IMR-90 (cell line): ENCODE results near the gene SCFD2. TPM values are rescaled to one million over a fixed set of nuclear protein-coding genes. Genes with fewer than 3 reads are reported as not detected.

Source experiments
- ATAC-seq: fragments of 200-7000 bp; cut with Tn5 transposase; 2 replicates; pipeline ENCODE4 v1.9.1; 2020; ENCODE audit warnings: low read depth, mild to moderate bottlenecking, moderate library complexity
- BruUV-seq: library from RNA; stranded (reverse); fragments of 400-500 nt; replicated peaks from 2 replicates; lab custom pipeline; 2021; lab: Mats Ljungman, UMichigan
- CTCF ChIA-PET: fragments of 300-600 bp; formaldehyde crosslinking; extraction: SDS; loops from one replicate; lab custom pipeline; 2021; ENCODE audit warnings: antibody characterized with exemption; lab: Yijun Ruan, JAX
- POLR2A ChIA-PET: fragments of 300-600 bp; sonication (Branson Sonifier 250); formaldehyde crosslinking; loops from one replicate; lab custom pipeline; 2022; ENCODE audit warnings: antibody characterized with exemption; ENCODE audit not compliant: unreplicated experiment; lab: Charles Lee
- DNase-seq: peaks from one replicate; pipeline ENCODE4 v3.0.0; 2013
- H2AFZ ChIP-seq: replicated peaks from 2 replicates; pipeline ENCODE3; 2013; ENCODE audit warnings: low read length, mild to moderate bottlenecking; ENCODE audit not compliant: poor library complexity
- H2AK5ac ChIP-seq: 2 replicates; pipeline ENCODE4 v1.6.1; 2013; ENCODE audit warnings: low read depth, low read length, inconsistent platforms
- H2AK9ac ChIP-seq: replicated peaks from 2 replicates; pipeline ENCODE3; 2013; ENCODE audit warnings: mild to moderate bottlenecking, low read depth, low read length, moderate library complexity; ENCODE audit not compliant: poor library complexity
- H2BK120ac ChIP-seq: 2 replicates; pipeline ENCODE4 v1.6.1; 2013; ENCODE audit warnings: low read depth, low read length, inconsistent platforms
- H2BK15ac ChIP-seq: 3 replicates; pipeline ENCODE4 v1.6.1; 2013; ENCODE audit warnings: low read depth, low read length, inconsistent platforms
- H2BK20ac ChIP-seq: 2 replicates; pipeline ENCODE4 v1.6.1; 2013; ENCODE audit warnings: low read depth, mild to moderate bottlenecking, inconsistent platforms, low read length, moderate library complexity
- H2BK5ac ChIP-seq: 2 replicates; pipeline ENCODE4 v1.6.1; 2013; ENCODE audit warnings: mild to moderate bottlenecking, low read depth, low read length, inconsistent platforms; ENCODE audit not compliant: poor library complexity, severe bottlenecking
- H3K14ac ChIP-seq: replicated peaks from 2 replicates; pipeline ENCODE4 v1.6.1; 2013; ENCODE audit warnings: low read depth, low read length, inconsistent platforms
- H3K18ac ChIP-seq: 2 replicates; pipeline ENCODE4 v1.6.1; 2013; ENCODE audit warnings: low read depth, low read length, control low read depth
- H3K23ac ChIP-seq: 2 replicates; pipeline ENCODE4 v1.6.1; 2013; ENCODE audit warnings: low read depth, low read length, inconsistent platforms
- H3K27ac ChIP-seq: 2 replicates; pipeline ENCODE4 v1.5.1; 2013; ENCODE audit warnings: mild to moderate bottlenecking, control low read depth, low read length; ENCODE audit not compliant: insufficient read depth
- H3K27me3 ChIP-seq: 2 replicates; pipeline ENCODE4 v1.6.1; 2013; ENCODE audit warnings: low read length; ENCODE audit not compliant: control insufficient read depth, insufficient read depth
- H3K36me3 ChIP-seq: 2 replicates; pipeline ENCODE4 v1.6.1; 2013; ENCODE audit warnings: low read length, mixed read lengths; ENCODE audit not compliant: control insufficient read depth, insufficient read depth
- H3K4ac ChIP-seq: 2 replicates; pipeline ENCODE4 v1.6.1; 2013; ENCODE audit warnings: low read depth, low read length, inconsistent platforms
- H3K4me1 ChIP-seq: 2 replicates; pipeline ENCODE4 v1.6.1; 2013; ENCODE audit warnings: low read length, mixed read lengths; ENCODE audit not compliant: control insufficient read depth, insufficient read depth
- H3K4me2 ChIP-seq: 2 replicates; pipeline ENCODE4 v1.6.1; 2013; ENCODE audit warnings: low read depth, mild to moderate bottlenecking, control low read depth, low read length, moderate library complexity
- H3K4me3 ChIP-seq: 2 replicates; pipeline ENCODE4 v1.5.1; 2013; ENCODE audit warnings: low read depth, mild to moderate bottlenecking, control low read depth, low read length, moderate library complexity; ENCODE audit not compliant: insufficient read depth
- H3K56ac ChIP-seq: 2 replicates; pipeline ENCODE4 v1.6.1; 2013; ENCODE audit warnings: low read length, inconsistent platforms; ENCODE audit not compliant: insufficient read depth; ENCODE audit errors: extremely low read depth
- H3K79me1 ChIP-seq, 2 experiments: 2 replicates each; pipeline ENCODE4 v1.6.1; 2013; ENCODE audit warnings: low read length in 2 of 2, inconsistent platforms in 1 of 2, low read depth in 1 of 2
- H3K9ac ChIP-seq: 2 replicates; pipeline ENCODE4 v1.6.1; 2013; ENCODE audit warnings: low read depth, low read length, control low read depth
- H3K9me1 ChIP-seq: 2 replicates; pipeline ENCODE4 v1.6.1; 2013; ENCODE audit warnings: low read length, inconsistent platforms; ENCODE audit not compliant: insufficient read depth
- H3K9me3 ChIP-seq: 2 replicates; pipeline ENCODE4 v1.6.1; 2013; ENCODE audit warnings: low read length; ENCODE audit not compliant: control insufficient read depth, insufficient read depth
- H4K20me1 ChIP-seq: 2 replicates; pipeline ENCODE4 v1.6.1; 2013; ENCODE audit warnings: low read length, inconsistent platforms; ENCODE audit not compliant: insufficient read depth
- H4K5ac ChIP-seq: 2 replicates; pipeline ENCODE4 v1.6.1; 2013; ENCODE audit warnings: mild to moderate bottlenecking, low read depth, low read length, control low read depth
- H4K8ac ChIP-seq, 2 experiments: 2 replicates each; pipeline ENCODE4 v1.6.1; 2013; ENCODE audit warnings: low read depth in 2 of 2, low read length in 2 of 2, control low read depth in 1 of 2, inconsistent platforms in 1 of 2
- H4K91ac ChIP-seq: 2 replicates; pipeline ENCODE4 v1.6.1; 2013; ENCODE audit warnings: low read depth, low read length, inconsistent platforms; ENCODE audit not compliant: insufficient read depth
- BHLHE40 ChIP-seq: fragments of 150-350 bp; IDR thresholded peaks from 2 replicates; pipeline ENCODE4 v1.6.1; 2016; ENCODE audit warnings: mild to moderate bottlenecking, low read depth, low read length
- CEBPB ChIP-seq: IDR thresholded peaks from 2 replicates; pipeline ENCODE4 v1.6.1; 2012; ENCODE audit warnings: low read depth, low read length, improper control_type of control experiment
- CHD1 ChIP-seq: IDR thresholded peaks from 2 replicates; pipeline ENCODE4 v1.6.1; 2012; ENCODE audit warnings: low read depth, low read length, improper control_type of control experiment
- MAFK ChIP-seq: IDR thresholded peaks from 2 replicates; pipeline ENCODE4 v1.6.1; 2012; ENCODE audit warnings: low read depth, low read length, improper control_type of control experiment
- NFE2L2 ChIP-seq: fragments of 150-350 bp; IDR thresholded peaks from 2 replicates; pipeline ENCODE4 v1.6.1; 2016; ENCODE audit warnings: low read depth, mild to moderate bottlenecking, low read length
- POLR2A ChIP-seq: IDR thresholded peaks from 2 replicates; pipeline ENCODE4 v1.6.1; 2012; ENCODE audit warnings: mild to moderate bottlenecking, low read depth, low read length
- RAD21 ChIP-seq: IDR thresholded peaks from 2 replicates; pipeline ENCODE4 v1.6.1; 2012; ENCODE audit warnings: low read length, improper control_type of control experiment
- RCOR1 ChIP-seq: IDR thresholded peaks from 2 replicates; pipeline ENCODE4 v1.6.1; 2012; ENCODE audit warnings: mild to moderate bottlenecking, low read length, improper control_type of control experiment; ENCODE audit not compliant: insufficient replicate concordance
- RFX5 ChIP-seq: IDR thresholded peaks from 2 replicates; pipeline ENCODE4 v1.8.0; 2012; ENCODE audit warnings: low read depth, mild to moderate bottlenecking, low read length, moderate library complexity
- SMC3 ChIP-seq: fragments of 150-350 bp; IDR thresholded peaks from 2 replicates; pipeline ENCODE4 v1.6.1; 2016; ENCODE audit warnings: low read depth, mild to moderate bottlenecking, antibody characterized with exemption, low read length, moderate library complexity
- WGBS, 2 experiments: methylation state at CpG; one replicate each; pipeline versions ENCODE4 v1.1.5 to v1.1.7; 2013; ENCODE audit warnings: missing lambda C conversion rate in 2 of 2; ENCODE audit not compliant: insufficient read length in 1 of 2; ENCODE audit errors: extremely low coverage in 2 of 2; 5-methylcytosine and 5-hydroxymethylcytosine counted together
- dilution Hi-C: fragments of 300-500 bp; cut with HindIII; formaldehyde crosslinking; loops from one replicate; pipeline ENCODE4 v1.14.3; 2018; ENCODE audit warnings: low sequenced_read_pairs; ENCODE audit not compliant: unreplicated experiment
- in situ Hi-C: fragments of 300-500 bp; cut with MboI; formaldehyde crosslinking; loops from 3 replicates; pipeline ENCODE4 v1.14.3; 2019; ENCODE audit warnings: low sequenced_read_pairs, inconsistent platforms, mixed read lengths
- intact Hi-C: fragments of 100-400 bp; cut with micrococcal nuclease; formaldehyde crosslinking; loops from 2 replicates; pipeline ENCODE4 v1.10.0; 2022
- polyA plus RNA-seq, 3 experiments: library from polyadenylated mRNA; depleted of rRNA; stranded (reverse); fragments of >200 nt; gene quantifications; 2 replicates each; pipeline ENCODE4 v1.2.3, GENCODE V29; 2012; ENCODE audit warnings: low replicate concordance in 1 of 3
- total RNA-seq: library from RNA; depleted of rRNA; stranded (reverse); fragments of >200 nt; gene quantifications from 2 replicates; pipeline ENCODE4 v1.2.3, GENCODE V29; 2012
- TF ChIP-seq, protein P1 (sequence below): fragments of 150-350 bp; IDR thresholded peaks from 2 replicates; pipeline ENCODE4 v1.6.1; 2017; ENCODE audit warnings: mild to moderate bottlenecking, antibody characterized with exemption, low read length, low read depth
- TF ChIP-seq, protein P2 (sequence below): conservative IDR thresholded peaks from 2 replicates; pipeline ENCODE4 v1.5.1; 2012; ENCODE audit warnings: mild to moderate bottlenecking, low read depth, low read length, improper control_type of control experiment
- TF ChIP-seq, protein P3 (sequence below): fragments of 150-350 bp; IDR thresholded peaks from 2 replicates; pipeline ENCODE4 v1.6.1; 2016; ENCODE audit warnings: low read depth, mild to moderate bottlenecking, low read length, moderate library complexity, borderline replicate concordance

The SCFD2 gene
- total and polyA plus RNA-seq, 2 of the 4 experiments (the other 2 are of a cell fraction) = 18.9 to 62.4 TPM

DNA sequence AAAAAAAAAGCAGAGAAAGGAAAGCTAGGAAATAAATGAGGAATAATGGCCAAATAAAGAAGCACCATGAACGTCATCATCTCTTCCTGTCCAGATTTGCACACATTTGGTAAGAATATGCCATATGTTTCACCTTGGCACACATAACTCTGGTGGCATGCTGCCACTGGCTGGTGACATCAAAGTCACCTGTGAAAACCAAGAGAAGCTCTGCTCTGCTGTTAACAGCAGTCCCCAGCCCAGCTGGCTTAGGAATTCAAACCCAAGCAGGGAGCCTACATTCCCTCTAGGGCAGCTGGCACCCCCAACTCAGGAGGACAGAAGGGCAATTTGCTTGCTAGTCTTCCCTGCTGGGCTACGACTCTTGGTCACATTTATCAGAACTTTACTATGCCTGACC lies 426.1 kb downstream of the SCFD2 start:
- no peak for TF ChIP-seq NFE2L2
- no peak for TF ChIP-seq BHLHE40
- no peak for TF ChIP-seq RCOR1
- TF ChIP-seq, protein P1, sequence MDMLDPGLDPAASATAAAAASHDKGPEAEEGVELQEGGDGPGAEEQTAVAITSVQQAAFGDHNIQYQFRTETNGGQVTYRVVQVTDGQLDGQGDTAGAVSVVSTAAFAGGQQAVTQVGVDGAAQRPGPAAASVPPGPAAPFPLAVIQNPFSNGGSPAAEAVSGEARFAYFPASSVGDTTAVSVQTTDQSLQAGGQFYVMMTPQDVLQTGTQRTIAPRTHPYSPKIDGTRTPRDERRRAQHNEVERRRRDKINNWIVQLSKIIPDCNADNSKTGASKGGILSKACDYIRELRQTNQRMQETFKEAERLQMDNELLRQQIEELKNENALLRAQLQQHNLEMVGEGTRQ = no peak
- TF ChIP-seq MAFK = no peak
- TF ChIP-seq, protein P2, sequence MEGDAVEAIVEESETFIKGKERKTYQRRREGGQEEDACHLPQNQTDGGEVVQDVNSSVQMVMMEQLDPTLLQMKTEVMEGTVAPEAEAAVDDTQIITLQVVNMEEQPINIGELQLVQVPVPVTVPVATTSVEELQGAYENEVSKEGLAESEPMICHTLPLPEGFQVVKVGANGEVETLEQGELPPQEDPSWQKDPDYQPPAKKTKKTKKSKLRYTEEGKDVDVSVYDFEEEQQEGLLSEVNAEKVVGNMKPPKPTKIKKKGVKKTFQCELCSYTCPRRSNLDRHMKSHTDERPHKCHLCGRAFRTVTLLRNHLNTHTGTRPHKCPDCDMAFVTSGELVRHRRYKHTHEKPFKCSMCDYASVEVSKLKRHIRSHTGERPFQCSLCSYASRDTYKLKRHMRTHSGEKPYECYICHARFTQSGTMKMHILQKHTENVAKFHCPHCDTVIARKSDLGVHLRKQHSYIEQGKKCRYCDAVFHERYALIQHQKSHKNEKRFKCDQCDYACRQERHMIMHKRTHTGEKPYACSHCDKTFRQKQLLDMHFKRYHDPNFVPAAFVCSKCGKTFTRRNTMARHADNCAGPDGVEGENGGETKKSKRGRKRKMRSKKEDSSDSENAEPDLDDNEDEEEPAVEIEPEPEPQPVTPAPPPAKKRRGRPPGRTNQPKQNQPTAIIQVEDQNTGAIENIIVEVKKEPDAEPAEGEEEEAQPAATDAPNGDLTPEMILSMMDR = no peak
- TF ChIP-seq, protein P3, sequence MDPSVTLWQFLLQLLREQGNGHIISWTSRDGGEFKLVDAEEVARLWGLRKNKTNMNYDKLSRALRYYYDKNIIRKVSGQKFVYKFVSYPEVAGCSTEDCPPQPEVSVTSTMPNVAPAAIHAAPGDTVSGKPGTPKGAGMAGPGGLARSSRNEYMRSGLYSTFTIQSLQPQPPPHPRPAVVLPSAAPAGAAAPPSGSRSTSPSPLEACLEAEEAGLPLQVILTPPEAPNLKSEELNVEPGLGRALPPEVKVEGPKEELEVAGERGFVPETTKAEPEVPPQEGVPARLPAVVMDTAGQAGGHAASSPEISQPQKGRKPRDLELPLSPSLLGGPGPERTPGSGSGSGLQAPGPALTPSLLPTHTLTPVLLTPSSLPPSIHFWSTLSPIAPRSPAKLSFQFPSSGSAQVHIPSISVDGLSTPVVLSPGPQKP = no peak
- no peak for TF ChIP-seq RFX5
- no peak for TF ChIP-seq RAD21
- TF ChIP-seq CHD1 = no peak
- no peak for TF ChIP-seq CEBPB
- no peak for TF ChIP-seq POLR2A
- no peak for TF ChIP-seq SMC3
- ATAC-seq (no peak), DNase-seq (no peak)
- no peak overlapping the region for H3K56ac ChIP-seq
- no peak overlapping the region for H3K9ac ChIP-seq
- H3K4ac ChIP-seq = no peak overlapping the region
- no peaks in the 10 kb centered on the region for H3K4me1 ChIP-seq
- no peak overlapping the region for H3K27ac ChIP-seq
- no peak overlapping the region for H3K18ac ChIP-seq
- CTCF ChIA-PET = no interaction called here
- no peak overlapping the region for H2BK15ac ChIP-seq
- no peaks in the 10 kb centered on the region for H3K9me3 ChIP-seq
- no peaks in the 10 kb centered on the region for H3K79me1 ChIP-seq
- H2BK120ac ChIP-seq = no peak overlapping the region
- no peak overlapping the region for H4K5ac ChIP-seq
- H3K23ac ChIP-seq = no peak overlapping the region
- no peak overlapping the region for H2AK9ac ChIP-seq
- no peak overlapping the region for H4K8ac ChIP-seq
- H4K20me1 ChIP-seq = no peaks in the 10 kb centered on the region
- intact Hi-C loops = no loop called here
- no peak overlapping the region for H2BK20ac ChIP-seq
- no peak overlapping the region for H2AFZ ChIP-seq
- POLR2A ChIA-PET = no interaction called here
- in situ Hi-C loops = no loop called here
- H2AK5ac ChIP-seq = no peak overlapping the region
- H3K4me3 ChIP-seq = no peak overlapping the region
- dilution Hi-C loops = no loop called here
- H3K27me3 ChIP-seq = no peaks in the 10 kb centered on the region
- peaks cover 3% of the 10 kb centered on the region; the same call in 1 of the 2 replicates for H3K9me1 ChIP-seq
- no TSS peak for BruUV-seq
- no peak overlapping the region for H4K91ac ChIP-seq
- WGBS, 2 experiments = 100% methylated on average over 1 of the region's 2 CpGs; no CpG with 5 or more reads in 1 of the 2 experiments
- no peak overlapping the region for H3K4me2 ChIP-seq
- no peaks in the 10 kb centered on the region for H3K36me3 ChIP-seq
- no peak overlapping the region for H3K14ac ChIP-seq
- H2BK5ac ChIP-seq = no peak overlapping the region
